UCSD-AML1 (cell line): ENCODE results near the gene AHI1.
"Not testable (repeated sequence)": the region's sequence is repeated elsewhere in the genome, so short reads cannot be mapped to it uniquely, and the experiment has no call there.

Experiments used
- DNase-seq: peaks from one replicate; lab custom pipeline; 2025; ENCODE audit not compliant: unreplicated experiment; lab: John Stamatoyannopoulos, UW

The AHI1 gene

DNA sequence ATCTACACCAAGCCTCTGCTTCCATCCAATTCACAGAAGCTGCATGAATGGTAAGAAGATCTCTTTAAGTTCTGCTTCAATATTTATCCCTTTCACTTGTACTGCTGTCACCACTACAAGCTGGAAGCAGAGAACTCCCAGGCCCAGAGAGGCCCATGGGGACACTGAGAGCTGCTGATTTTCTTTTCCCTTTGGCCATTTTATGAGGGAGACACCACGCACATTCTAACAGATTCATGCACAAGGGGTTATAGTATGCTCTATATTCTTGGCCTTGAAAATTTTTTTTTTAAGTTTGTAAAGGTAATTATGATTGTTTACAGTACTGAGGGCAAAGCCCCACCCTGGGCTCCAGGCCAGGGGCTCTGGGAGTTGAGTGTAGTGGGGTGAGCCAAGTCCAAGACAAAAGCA is 228.1 kb downstream of the AHI1 start:
- DNase-seq: no peak

DNA sequence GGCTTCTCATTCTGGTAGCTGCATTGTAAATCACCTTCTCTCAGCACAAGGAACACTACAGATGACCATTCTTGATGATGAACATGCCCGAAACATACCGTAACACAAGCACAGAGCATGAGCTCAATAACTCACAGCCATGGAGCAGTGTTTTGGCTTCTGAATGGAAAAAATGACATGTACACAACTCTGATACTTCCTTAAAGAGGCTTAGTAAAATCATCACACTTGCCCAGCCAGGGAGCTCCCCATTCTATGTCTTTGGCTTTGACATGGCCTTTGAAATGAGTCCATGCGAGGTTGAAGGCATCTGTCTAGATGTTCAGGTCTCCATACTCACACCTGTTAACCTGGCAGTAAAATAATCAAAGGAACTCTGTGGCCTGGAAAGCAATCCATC is 228.8 kb downstream of the AHI1 start:
- no peak for DNase-seq

DNA sequence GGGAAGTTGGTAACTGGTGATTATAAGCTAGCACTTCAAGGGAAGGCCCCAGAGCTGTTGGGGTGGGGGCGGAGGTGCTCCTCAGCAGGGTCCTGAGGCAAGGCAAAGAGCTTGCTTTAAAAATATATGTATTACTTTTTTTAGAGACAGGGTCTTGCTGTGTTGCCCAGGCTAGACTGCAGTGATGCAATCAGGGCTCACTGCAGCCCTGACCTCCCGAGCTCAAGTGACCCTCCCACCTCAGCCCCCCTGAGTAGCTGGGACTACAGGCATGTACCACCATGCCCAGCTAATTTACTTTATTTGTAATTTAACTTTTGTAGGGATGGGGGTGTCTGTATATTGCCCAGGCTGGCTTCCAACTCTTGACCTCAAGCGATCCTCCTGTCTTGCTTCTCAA is 229.3 kb downstream of the AHI1 start:
- no peak for DNase-seq

DNA sequence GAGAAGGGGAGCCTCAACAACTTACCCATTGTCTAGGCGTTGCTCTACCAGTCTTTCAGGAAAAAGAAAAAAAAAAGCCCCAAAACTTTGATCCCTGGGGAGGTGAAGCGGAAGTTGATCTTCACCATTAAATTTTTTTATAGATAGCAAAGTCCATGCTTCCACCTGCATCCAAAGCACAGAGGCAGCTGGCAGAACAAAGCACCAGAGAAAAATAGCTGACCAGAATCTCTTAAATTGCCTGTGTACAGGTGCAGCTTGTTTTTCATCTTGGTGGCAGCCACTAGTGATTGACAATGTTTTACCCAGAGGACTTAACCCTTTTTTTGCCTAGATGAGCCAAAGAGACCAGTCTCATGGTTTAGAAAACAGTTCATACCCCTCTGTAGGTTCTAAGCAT is 230.5 kb downstream of the AHI1 start:
- DNase-seq: no peak

DNA sequence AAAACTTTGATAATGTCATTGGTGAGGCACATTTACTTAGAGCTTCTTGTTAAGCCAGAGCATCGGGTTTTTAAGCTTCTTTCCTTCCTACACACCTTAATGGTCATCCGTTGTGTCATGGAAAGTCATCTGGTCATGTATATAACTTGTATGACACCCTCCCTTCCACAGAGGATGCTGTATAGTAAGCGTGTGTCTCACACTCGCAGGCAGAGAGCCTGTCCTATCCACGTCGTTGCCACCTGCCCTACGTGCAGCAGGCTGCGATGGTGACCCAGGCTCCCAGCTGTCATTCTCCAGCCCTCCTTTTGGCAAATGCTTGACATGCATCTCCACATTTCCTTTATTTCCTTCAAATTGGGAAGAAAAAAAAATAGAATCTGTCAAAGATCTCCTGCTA is 230.9 kb downstream of the AHI1 start:
- DNase-seq: no peak

DNA sequence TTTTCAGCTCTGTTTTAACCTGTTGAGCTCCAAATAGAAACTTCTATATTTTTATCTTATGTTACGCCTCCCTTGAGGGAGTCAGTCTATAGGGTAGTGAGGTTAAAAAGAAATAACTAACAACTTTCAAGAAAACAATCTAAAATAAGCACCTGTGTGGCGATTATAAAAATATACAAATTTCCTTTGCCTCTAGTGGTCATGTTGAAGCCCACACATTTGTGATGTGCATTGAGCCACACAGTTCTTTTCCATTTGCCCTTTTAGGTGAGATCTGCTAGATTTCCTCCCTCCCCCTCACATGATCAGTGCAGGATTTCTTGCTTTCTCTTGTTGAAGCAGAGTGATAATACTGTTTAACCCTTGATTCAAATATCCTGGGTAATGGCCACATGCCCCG is 232.3 kb downstream of the AHI1 start:
- no peak for DNase-seq

DNA sequence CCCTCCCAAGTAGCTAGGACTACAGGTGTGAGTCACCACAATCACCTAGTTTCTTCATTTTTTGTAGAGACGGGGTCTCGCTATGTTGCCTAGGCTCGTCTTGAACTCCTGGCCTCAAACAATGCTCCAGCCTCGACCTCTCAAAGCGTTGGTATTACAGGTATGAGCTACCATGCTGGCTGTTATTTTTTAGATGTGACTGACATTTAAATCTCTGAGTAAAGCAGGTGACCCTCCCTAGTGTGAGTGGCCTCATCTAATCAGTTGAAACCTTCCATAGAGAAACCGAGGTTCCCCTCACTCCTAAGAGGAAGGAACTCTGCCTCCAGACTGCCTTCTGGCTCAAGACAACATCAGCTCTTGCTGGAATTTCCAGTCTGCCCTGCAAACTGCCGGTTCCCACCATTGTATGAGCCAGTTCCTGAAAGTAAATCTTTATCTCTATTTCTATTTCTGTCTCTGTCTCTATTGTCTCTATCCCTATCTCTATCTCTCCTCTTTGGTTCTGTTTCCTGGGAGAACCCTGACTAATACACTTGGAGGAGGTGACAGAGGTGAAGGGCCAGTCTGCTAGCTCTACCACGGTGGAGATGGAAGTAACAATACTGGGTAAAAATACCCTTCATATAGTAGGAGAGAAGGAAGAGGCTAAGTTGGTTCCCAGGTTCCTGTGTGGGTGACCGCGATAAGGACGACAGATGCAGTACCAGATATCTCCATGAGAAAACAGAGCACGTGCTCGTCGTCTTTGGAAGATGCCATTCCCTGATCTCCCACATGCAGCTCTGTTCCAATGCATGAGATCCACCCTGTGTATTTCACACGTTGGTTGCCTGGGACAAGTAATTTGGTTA is 235.4 kb downstream of the AHI1 start:
- peak; percentile 60 for DNase-seq

DNA sequence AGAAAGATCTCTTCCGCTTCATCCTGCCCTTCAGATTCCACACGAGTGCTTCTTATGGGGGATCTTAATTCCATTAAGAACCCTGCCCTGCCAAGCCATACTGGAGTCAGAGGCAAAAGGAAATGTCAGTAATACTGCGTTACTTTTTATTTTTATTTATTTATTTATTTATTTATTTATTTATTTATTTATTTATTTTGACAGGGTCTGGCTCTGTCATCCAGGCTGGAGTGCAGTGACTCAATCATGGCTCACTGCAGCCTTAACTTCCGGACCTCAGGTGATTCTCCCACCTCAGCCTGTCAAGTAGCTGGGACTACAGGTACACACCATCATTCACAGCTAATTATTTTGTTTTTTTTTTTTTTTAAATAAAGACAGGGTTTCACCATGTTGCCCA is 236.9 kb downstream of the AHI1 start:
- no peak for DNase-seq

DNA sequence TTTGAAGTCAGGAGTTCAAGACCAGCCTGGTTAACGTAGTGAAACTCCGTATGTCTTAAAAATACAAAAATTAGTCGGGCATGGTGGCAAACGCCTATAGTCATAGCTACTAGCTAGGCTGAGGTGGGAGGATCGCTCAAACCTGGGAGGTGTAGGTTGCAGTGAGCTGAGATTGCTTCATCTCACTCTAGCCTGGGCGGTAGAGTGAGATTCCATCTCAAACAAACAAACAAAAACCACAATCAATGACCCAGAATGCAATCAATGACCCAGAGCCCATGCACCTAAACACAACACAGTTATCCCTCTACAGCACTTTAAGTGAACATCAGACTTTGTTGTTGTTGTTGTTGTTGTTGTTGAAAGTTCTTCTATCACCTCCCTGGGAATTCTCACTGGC is 238.6 kb downstream of the AHI1 start:
- DNase-seq: no peak

DNA sequence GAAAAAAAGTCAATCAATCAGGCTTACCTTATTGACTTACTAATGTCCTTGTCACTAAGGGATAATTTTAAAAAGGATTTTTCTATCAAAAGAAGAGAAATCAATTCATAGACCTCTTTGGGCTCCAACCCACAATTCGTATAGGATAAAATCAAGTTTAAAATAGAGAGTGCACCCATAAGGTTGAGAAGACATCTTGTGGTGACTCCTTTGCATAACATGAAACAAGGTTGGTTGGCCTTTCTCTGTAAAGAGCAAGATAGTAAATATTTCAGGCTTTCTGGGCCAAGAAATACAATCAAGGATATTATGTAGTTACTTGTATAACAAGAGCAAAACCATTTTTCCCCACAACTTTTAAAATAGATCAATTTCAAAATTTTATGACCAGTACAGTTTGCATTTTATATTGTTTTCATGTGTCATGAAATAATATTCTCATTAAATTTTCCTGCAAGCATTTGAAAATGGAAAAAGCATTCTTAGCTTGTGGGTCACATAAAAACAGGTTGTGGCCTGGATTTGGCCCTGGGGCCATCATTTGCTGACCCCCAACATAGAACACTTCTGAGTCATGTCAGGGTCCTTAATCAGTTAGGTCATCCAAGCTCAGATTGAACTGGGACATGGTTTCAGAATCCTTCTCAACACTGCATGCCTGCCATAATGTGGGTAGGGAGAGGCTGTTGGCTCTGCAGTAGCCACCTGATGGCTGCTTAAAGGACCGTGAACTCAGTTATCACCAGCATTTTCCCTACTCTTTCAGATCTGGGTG is 239.7 kb downstream of the AHI1 start:
- no peak for DNase-seq

DNA sequence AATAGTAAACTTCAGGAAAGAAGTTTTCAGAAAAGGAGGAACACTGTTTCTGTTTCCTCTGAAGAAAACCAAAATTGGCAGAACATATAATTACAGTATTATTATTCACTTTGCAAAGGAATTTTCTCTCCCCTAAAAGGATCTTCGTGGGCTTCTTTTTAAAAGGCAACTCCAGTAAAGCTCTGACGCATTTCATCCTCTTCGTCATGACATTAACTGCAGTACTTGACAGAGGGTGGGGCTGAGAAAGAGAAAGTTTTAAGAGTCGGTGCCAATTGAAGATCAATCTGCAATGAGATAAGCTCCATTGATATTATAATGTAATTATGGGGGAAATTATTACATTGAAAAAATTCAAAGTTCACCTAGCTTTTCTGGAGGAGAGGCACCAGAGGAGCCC is 240.7 kb downstream of the AHI1 start:
- no peak for DNase-seq

DNA sequence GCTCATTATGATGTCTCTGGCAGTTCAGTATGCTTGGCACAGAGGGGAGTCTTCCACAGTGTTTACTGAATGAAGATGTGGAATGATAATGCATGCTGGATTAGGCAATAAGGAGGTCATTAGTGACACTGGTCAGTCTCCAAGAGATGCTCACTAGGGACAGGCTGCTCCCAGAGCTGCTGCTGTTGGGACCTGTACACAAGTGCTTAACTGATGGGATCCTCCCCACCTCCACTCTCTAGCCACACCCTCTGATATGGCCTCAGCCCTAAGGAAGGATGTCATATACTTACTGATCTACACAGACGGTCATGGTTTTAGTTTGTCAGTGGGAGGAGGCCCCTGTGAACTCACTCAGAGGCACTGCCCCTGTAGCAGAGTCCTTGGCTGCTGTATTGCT is 243.1 kb downstream of the AHI1 start:
- DNase-seq: no peak

DNA sequence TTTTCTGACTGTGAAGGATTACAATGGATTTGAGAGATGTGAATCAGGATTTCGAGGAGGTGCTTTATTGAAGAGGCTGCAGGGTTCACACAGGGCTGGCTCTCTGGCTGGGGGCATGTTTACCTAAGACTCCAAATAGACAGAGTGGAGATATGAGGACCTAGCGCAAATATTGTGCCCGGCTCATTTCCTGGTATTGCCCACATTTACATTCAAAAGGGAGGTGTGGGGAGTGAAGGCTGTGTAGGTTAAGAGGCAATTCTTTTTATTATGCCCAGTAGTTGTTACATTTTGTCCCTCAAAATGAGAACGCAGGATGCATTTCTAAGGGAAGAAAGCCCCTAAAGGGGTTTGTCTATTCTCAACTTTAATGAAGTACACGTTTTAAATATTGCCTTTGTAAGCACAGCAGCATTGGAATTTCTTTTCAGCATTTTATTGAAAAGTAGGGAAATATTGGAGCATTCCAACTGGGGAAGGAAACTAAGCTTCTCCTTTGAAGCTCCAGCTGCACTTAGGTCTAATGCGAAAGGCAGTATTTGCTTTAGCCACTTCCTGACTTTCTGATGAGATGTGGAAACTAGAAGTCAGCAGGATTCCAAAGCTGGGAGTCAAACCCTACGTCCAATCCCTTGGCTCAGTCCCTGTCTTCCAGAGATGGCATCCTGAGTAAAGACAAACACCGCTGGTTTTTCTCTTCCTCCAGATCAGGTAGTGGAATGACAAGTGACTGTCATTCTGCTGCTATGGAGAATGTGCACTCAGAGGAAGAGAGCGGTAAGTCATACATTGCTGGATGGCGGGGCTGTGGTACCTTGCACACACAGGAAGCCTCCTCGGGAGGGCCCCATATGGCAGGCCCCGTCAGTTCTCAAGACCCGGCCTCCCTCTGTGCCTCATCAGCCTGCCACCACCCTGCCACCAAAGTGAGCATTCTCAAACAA is 245.8 kb downstream of the AHI1 start:
- DNase-seq: peak; percentile 35

DNA sequence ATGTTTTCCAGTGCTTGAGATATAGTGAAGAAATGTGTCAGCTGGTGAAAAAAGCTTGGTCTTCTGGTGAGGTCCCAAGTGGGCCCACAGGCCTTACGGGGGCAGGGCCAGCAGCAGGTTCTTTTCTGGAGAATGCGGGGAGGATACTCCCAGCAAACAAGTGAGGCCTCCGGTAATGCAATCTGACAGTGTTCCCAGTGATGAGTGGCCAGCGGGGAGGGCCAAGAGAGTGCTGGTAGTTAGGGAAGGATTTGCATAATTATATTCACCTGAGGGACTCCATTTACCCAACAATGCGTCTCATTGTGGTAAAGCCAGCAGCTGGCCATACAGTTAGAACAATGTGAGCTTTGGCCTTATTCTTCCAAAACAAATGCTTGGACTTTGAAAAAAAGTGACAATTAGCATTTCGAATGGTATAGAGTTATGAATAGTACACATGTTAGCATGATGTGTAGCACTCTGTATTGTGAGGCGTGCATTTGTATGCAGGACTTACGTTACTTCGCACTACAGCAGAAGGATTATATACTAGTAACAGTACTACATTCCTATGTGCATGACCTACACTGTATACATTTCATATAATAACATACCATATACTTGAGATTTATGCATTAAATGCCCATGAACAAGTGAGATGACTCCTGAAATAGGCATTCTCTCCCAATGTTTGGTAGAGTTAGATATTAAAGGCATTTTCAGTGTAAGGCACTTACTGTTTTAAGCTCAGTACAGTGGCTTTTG is 246.6 kb downstream of the AHI1 start:
- no peak for DNase-seq

DNA sequence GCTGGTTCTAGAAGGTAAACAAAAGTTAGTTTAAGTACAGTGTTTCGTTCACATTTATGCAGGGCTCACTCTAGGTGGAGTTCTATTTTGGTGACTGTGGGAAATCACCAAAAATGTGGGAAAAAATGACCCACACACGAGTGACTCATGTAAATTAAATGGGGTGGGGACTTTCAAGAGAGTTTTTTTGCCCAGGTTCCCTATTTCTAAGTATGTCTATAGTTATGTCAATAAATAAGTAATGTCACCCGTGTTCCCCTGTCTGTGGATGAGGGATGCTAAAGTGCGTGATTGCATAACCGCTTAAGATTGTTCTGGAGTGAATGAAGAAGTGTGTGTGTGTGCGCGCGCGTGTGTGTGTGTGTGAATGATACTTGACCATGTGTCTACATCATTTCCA is 247.3 kb downstream of the AHI1 start:
- DNase-seq: peak; percentile 25

DNA sequence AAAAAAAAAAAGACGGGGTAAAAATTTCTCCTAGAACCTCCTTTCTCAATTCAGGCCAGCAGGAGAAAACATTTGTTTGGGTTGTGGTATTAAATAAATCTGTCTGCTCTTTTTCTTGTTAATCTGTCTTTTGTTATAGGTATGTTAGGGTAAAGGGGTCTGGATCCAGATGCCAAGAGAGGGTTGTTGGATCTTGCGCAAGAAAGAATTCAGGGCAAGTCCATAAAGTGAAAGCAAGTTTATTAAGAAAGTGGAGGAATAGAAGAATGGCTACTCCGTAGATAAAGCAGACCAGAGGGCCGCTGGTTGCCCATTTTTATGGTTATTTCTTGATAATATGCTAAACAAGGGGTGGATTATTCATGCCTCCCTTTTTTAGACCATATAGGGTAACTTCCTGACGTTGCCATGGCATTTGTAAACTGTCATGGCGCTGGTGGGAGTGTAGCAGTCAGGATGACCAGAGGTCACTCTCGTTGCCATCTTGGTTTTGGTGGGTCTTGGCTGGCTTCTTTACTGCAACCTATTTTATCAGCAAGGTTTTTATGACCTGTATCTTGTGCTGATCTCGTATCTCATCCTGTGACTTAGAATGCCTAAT is 251.0 kb downstream of the AHI1 start:
- not testable (repeated sequence) for DNase-seq

DNA sequence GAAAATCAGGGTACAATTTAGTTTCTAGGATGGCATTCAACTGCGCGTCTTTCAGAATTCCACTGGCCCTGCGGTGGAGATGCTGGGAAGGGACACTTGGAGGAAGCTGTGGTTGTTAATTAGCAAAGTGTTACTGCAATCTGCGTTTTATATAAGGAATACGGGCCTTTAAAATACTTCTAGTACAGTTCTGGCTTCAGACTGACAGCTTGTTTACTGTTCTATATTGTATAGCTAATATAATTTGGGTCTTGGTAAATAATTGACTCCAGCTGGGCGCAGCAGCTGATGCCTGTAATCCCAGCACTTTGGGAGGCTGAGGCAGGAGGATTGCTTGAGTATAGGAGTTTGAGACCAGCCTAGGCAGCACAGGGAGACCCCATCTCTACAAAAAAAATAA is 252.7 kb downstream of the AHI1 start:
- no peak for DNase-seq

DNA sequence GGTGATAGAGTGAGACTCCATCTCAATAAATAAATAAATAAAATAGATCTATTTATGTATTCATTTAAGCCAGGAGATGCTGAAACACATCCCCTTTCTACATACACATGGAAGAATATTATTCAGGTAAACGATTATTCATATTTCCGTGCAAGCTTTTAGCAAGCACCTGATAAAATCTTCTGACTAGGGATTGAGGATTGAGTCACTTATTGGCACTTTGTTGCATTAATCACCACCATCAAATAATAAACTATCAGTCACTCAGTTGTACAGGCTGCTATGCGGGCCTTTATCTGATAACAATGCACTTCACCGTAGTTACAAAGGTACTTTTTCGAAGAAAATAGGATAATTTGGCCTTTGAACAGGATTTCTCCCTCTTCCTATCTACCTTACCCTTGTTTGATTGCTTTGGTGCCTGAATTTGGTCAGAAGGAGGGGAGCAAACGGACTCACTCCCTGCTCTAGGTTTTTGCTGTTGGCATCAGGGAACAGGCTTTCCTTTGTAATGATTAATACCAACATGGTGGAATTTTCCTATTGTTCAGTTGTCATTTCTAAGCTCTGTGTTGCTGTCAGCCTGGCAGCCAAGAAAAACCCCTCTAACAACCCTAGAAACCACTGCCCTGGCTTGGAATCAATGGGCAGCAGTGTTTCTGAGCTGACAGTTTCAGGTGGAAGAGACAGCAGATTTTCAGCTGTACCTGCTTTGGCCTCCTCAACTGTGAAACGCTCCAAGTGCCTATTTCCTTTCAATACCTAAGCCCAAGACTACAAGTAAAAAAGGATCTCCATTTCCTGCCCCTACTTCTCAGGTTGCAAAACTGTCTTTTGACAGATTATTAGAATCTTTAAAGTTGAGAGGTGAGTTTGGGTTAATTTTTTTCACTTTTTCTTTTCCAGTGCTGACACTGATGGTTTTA is 253.4 kb downstream of the AHI1 start:
- no peak for DNase-seq

DNA sequence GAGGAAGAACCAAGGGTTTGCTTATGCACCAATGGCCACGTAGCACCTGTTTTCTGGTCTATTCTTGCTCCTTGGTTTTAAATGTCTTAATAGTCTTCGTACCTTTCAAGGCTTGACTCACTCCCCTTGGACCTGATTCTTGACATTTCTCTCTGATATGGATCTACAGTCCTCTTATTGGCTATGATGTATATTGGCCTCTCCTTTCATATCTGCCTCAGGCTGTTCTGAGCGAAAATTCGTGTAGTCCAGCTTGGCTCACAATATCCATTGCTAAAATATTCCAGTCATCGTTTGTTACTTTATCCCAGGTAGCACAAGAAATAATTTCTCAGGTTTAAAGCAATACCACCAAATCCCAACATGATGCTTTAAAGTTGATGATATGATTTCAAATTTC is 256.8 kb downstream of the AHI1 start:
- no peak for DNase-seq
